GM13977 (cell line): ENCODE measurements around the gene PDCD1LG2.
"Not testable (repeated sequence)": the region's sequence is repeated elsewhere in the genome, so short reads cannot be mapped to it uniquely, and the experiment has no call there.

ENCODE experiments used
- DNase-seq: peaks from one replicate; pipeline ENCODE4 v3.0.0; 2012; ENCODE audit warnings: low spot score
- in situ Hi-C: fragments of 300-500 bp; cut with MboI; formaldehyde crosslinking; loops from one replicate; pipeline ENCODE4 v1.12.0; 2022; ENCODE audit warnings: low sequenced_read_pairs, low pct_unique_long_range_greater_than_20kb, mixed read lengths, inconsistent platforms; ENCODE audit not compliant: unreplicated experiment
- TF ChIP-seq, protein P1 (sequence below): IDR thresholded peaks from 2 replicates; pipeline ENCODE4 v1.5.1; 2012; ENCODE audit warnings: mild to moderate bottlenecking, control low read depth; ENCODE audit not compliant: insufficient read depth; ENCODE audit errors: extremely low read depth, missing control alignments

Gene PDCD1LG2

GRCh38 chr9:5510360-5510931, at the start of gene PDCD1LG2:
TSS of gene PDCD1LG2 (plus strand) at chr9:5510531. CDS start at chr9:5522547, 12,016 bp downstream.
- TF ChIP-seq, protein P1, sequence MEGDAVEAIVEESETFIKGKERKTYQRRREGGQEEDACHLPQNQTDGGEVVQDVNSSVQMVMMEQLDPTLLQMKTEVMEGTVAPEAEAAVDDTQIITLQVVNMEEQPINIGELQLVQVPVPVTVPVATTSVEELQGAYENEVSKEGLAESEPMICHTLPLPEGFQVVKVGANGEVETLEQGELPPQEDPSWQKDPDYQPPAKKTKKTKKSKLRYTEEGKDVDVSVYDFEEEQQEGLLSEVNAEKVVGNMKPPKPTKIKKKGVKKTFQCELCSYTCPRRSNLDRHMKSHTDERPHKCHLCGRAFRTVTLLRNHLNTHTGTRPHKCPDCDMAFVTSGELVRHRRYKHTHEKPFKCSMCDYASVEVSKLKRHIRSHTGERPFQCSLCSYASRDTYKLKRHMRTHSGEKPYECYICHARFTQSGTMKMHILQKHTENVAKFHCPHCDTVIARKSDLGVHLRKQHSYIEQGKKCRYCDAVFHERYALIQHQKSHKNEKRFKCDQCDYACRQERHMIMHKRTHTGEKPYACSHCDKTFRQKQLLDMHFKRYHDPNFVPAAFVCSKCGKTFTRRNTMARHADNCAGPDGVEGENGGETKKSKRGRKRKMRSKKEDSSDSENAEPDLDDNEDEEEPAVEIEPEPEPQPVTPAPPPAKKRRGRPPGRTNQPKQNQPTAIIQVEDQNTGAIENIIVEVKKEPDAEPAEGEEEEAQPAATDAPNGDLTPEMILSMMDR: no peak
- peak; percentile 41 for DNase-seq
- in situ Hi-C loops: no loop called here

GRCh38 chr9:5464831-5465330, 45.5 kb upstream of the PDCD1LG2 start:
- in situ Hi-C loops, DNase-seq: not testable (repeated sequence)

GRCh38 chr9:5466005-5466404, 44.3 kb upstream of the PDCD1LG2 start:
- in situ Hi-C loops: no loop called here
- TF ChIP-seq, protein P1: no peak
- DNase-seq: no peak

DNA sequence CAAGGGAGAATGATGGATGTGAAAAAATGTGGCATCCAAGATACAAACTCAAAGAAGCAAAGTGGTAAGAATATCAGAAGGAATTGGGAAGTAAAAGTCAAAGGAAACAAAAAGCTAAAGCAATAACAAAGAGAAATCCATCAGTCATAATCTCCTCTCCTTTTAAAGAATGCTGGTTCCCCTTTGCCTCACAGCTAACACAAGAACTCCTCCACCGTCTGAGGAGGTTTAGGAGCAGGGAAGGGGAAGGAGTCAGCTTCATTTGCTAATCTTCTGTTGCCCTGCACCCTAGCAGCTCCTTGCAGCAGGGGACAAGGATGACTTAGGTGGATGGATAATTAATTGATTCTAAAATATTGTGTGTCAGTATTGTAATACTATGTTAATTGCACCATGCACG, 43.6 kb upstream of the PDCD1LG2 start:
- in situ Hi-C loops: no loop called here
- TF ChIP-seq, protein P1: no peak
- no peak for DNase-seq

GRCh38 chr9:5468850-5469249, 41.5 kb upstream of the PDCD1LG2 start:
- TF ChIP-seq, protein P1: no peak
- DNase-seq: no peak
- in situ Hi-C loops: no loop called here

DNA sequence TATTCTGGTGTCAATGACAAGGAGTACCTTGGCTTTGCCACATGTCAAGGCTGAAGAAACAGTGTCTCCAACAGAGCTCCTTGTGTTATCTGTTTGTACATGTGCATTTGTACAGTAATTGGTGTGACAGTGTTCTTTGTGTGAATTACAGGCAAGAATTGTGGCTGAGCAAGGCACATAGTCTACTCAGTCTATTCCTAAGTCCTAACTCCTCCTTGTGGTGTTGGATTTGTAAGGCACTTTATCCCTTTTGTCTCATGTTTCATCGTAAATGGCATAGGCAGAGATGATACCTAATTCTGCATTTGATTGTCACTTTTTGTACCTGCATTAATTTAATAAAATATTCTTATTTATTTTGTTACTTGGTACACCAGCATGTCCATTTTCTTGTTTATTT, 40.2 kb upstream of the PDCD1LG2 start:
- TF ChIP-seq, protein P1: no peak
- in situ Hi-C loops: no loop called here
- no peak for DNase-seq

DNA sequence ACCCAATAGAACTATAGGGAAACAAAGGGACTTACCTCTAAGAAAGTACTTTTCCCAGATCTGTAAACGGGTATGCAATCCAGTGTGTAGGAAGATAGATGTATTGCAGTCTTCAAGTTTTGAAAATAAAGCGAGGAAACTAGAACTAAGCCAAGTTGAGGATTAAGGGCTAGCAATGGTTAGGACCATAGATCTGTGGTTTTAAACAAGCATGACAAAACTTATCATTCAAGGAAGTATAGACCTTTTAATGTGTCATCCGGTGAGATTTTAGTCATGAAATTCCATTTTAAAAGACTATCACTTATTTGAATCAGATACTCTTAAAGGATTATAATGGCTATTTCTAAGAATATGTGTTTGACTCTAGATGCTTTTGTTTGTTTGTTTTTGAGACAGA, 39.5 kb upstream of the PDCD1LG2 start:
- DNase-seq: no peak
- TF ChIP-seq, protein P1: no peak
- in situ Hi-C loops: no loop called here

GRCh38 chr9:5475611-5476010, 34.7 kb upstream of the PDCD1LG2 start:
- DNase-seq, in situ Hi-C loops: not testable (repeated sequence)
